ENCODE measurements around the gene TFEB. TPM values are rescaled to one million over a fixed set of nuclear protein-coding genes. Genes with fewer than 3 reads are reported as not detected.

The TFEB gene
- total RNA-seq, 1 donor from 2014 or later = 5.1 TPM

DNA sequence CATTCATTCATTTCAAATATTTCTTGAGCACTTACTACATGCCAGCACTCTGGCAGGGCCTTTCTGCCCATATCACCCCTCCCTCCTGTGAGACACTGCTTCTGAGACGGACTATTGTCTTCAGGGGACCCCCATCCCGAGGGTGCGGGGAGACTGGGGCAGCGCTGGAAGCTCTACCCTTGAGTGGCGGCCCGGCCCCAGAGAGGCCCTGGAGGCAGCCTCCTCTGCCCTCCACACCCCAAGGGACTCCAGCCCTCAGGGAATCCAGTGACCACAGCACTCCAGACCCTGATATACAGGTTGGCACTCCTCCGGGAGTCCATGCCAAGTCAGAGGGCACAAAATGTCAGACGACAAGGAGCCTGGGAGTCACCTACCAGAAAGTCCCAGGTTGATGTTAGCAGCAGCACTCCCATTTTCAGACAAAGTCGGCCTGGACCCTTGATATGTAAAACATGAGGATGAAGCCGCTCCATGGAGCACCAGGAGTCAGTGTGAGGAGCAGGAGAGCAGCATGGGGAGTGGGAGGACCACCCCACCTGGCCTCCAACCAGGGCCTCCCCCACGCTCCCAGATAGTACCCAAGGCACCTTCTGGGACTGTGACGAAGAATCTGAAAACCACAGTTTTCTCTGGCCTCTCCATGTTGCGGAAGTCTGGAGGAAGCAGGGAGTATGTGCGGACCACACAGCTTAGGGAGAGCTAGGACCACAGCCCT lies 20.7 kb downstream of the TFEB start:
- TF ChIP-seq, protein P1, sequence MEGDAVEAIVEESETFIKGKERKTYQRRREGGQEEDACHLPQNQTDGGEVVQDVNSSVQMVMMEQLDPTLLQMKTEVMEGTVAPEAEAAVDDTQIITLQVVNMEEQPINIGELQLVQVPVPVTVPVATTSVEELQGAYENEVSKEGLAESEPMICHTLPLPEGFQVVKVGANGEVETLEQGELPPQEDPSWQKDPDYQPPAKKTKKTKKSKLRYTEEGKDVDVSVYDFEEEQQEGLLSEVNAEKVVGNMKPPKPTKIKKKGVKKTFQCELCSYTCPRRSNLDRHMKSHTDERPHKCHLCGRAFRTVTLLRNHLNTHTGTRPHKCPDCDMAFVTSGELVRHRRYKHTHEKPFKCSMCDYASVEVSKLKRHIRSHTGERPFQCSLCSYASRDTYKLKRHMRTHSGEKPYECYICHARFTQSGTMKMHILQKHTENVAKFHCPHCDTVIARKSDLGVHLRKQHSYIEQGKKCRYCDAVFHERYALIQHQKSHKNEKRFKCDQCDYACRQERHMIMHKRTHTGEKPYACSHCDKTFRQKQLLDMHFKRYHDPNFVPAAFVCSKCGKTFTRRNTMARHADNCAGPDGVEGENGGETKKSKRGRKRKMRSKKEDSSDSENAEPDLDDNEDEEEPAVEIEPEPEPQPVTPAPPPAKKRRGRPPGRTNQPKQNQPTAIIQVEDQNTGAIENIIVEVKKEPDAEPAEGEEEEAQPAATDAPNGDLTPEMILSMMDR (IDR thresholded peaks at IDR 0.05; ENCODE audit: insufficient read depth, low read length, poor library complexity, severe bottlenecking) = no peak
- no peaks in the 10 kb centered on the region for H3K27me3 ChIP-seq (ENCODE audit: control insufficient read depth, insufficient read depth, low read length)
- DNase-seq (ENCODE audit: low read depth) = no peak
- no peak overlapping the region for H3K4me3 ChIP-seq (ENCODE audit: low read depth, low read length)
- H3K36me3 ChIP-seq (ENCODE audit: control insufficient read depth, insufficient read depth, low read length) = no peaks in the 10 kb centered on the region

DNA sequence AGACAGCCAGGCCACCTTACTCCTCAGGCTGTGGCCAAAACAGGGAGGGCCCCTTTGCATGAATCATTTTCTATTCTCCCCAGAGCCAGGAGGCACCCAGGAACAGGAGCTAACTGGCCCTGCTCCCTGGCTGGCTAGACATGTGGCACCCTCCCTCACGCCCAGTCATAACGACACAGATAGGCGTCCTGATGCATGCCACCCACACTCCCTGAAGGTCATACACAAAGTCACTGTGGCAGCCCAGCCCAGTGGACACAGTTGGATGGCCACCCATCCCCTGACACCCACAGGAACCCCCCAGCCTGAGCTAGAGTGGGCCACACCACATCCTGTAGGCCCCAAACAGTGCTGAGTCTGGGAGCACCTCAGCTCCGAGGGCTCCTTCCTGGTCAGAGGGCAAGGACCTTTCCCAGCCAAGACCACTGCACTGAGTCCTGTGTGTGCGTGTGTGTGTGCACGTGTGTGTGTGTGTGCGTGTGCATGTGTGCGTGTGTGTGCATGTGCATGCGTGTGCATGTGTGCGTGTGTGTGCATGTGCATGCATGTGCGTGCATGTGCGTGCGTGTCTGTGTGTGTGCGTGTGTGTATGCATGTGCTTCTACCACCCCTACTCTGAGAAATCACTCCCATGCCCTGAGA lies 21.6 kb downstream of the TFEB start:
- Histone ChIP-seq H3K4me3 (ENCODE audit: low read depth, low read length) (no peak overlapping the region), H3K36me3 (ENCODE audit: control insufficient read depth, insufficient read depth, low read length) (no peaks in the 10 kb centered on the region), H3K27me3 (ENCODE audit: control insufficient read depth, insufficient read depth, low read length) (no peaks in the 10 kb centered on the region)
- no peak for DNase-seq (ENCODE audit: low read depth)
- TF ChIP-seq, protein P1 (IDR thresholded peaks at IDR 0.05; ENCODE audit: insufficient read depth, low read length, poor library complexity, severe bottlenecking) = no peak

DNA sequence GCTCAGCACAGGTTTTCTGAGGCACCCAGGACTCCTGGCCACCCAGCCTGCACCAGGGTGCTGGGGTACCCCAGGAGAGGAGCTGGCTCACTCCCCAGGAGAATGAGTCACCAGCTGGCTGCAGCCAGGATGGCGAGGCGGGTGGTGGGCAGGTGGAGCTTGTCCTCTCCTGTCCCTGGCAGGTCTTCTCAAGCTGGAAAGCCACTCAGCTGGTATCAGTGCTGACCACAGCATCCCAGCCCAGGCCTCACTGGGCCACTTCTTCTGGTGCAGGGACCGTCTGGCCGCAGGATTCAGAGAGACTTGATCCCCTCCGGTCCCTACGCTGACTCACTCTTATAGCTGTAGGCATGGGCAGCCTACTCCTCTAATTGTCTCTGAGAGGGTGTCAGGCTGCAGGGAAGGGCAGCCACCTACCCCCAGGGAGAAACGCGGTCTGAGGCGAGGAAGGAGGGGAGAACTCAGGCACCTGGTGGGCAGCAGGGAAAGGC lies 22.2 kb downstream of the TFEB start:
- DNase-seq (ENCODE audit: low read depth) = no peak
- TF ChIP-seq, protein P1 (IDR thresholded peaks at IDR 0.05; ENCODE audit: insufficient read depth, low read length, poor library complexity, severe bottlenecking) = no peak
- no peaks in the 10 kb centered on the region for H3K27me3 ChIP-seq (ENCODE audit: control insufficient read depth, insufficient read depth, low read length)
- no peak overlapping the region for H3K4me3 ChIP-seq (ENCODE audit: low read depth, low read length)
- no peaks in the 10 kb centered on the region for H3K36me3 ChIP-seq (ENCODE audit: control insufficient read depth, insufficient read depth, low read length)

DNA sequence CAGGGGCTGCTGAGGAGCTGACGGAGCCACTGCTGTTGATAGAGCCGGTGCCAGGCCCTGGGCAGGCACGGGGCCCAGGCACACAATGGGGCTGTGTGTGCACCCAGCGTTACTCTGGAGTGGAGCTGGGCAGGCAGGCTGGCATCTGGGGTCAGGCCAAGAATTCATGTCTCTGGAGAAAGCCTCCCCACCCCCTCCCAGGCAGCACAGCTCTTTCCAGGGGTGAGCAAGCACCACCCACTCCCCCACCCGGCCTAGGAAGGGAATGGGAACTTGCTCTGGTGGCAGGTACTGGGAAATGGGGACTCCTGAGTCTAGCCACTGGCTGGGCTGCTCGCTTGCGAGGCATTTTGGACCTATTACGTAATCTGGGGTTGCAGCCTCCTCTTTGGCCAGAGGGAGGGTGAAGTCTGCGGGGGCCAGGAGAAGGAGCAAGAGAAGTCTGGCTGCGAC lies 22.7 kb downstream of the TFEB start:
- no peaks in the 10 kb centered on the region for H3K27me3 ChIP-seq (ENCODE audit: control insufficient read depth, insufficient read depth, low read length)
- H3K36me3 ChIP-seq (ENCODE audit: control insufficient read depth, insufficient read depth, low read length) = no peaks in the 10 kb centered on the region
- TF ChIP-seq, protein P1 (IDR thresholded peaks at IDR 0.05; ENCODE audit: insufficient read depth, low read length, poor library complexity, severe bottlenecking) = no peak
- H3K4me3 ChIP-seq (ENCODE audit: low read depth, low read length) = no peak overlapping the region
- DNase-seq (ENCODE audit: low read depth) = no peak

DNA sequence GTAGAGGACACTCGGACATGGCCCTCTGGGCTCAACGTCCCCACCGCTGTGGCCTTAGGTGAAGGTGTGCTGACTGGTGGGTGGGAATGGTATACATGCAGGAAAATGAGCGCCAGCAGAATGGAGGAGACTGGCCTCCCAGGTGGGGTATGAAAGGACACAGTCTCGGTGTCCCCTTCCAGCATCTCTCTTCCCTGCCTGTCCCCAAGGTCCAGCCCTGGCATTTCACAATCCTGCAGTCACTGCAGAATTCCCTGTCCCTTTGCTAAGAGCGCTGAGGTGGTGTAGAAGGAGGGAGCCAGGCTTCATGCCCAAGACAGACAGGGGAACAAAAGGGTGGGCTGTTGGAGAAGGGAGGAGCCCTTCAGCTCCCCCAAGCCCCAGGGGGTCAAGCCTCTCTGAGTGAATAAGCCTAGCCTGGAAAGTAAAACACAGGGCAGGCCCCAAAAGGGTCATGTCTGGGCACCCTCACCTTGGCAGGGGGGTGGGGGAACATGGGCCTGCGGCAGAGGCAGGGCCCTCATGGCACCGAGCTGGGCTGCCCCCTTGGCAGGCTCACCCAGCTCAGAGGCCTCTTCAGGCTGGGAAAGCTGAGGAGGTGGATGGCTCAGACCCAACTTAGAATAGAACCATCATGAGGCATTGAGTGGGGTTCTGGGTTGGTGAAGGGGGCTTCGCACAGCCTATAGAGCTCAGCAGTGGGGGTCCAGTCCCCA lies 23.9 kb downstream of the TFEB start:
- H3K27me3 ChIP-seq (ENCODE audit: control insufficient read depth, insufficient read depth, low read length) = no peaks in the 10 kb centered on the region
- no peaks in the 10 kb centered on the region for H3K36me3 ChIP-seq (ENCODE audit: control insufficient read depth, insufficient read depth, low read length)
- no peak for DNase-seq (ENCODE audit: low read depth)
- TF ChIP-seq, protein P1 (IDR thresholded peaks at IDR 0.05; ENCODE audit: insufficient read depth, low read length, poor library complexity, severe bottlenecking) = no peak
- no peak overlapping the region for H3K4me3 ChIP-seq (ENCODE audit: low read depth, low read length)

All from kidney epithelial cell (primary cell).